Astrocyte (in vitro differentiated cells and primary cell): ENCODE data around the gene KRTAP5-10. TPM values are rescaled to one million over a fixed set of nuclear protein-coding genes. Genes with fewer than 3 reads are reported as not detected.
A peak's percentile ranks its signal among the peaks of the same experiment; 100 is the strongest.
"Not testable (repeated sequence)": the region's sequence is repeated elsewhere in the genome, so short reads cannot be mapped to it uniquely, and the experiment has no call there.

ENCODE experiments used
- DNase-seq: peaks from one replicate; pipeline ENCODE4 v3.0.0-alpha.2; 2010; ENCODE audit warnings: low read depth
- FAIRE-seq: peaks from 2 replicates; lab custom pipeline; 2011; peaks lifted over from hg19 to GRCh38; lab: Jason Lieb, UNC
- H2AFZ ChIP-seq: 2 replicates; pipeline ENCODE4 v1.6.0; 2012; ENCODE audit warnings: low read depth, low read length, inconsistent platforms
- H3K27ac ChIP-seq: 2 replicates; pipeline ENCODE4 v1.5.1; 2011; ENCODE audit warnings: low read depth, low read length, inconsistent platforms
- H3K27me3 ChIP-seq: 2 replicates; pipeline ENCODE4 v1.6.0; 2011; ENCODE audit warnings: low read length, inconsistent platforms; ENCODE audit not compliant: insufficient read depth
- H3K36me3 ChIP-seq: 2 replicates; pipeline ENCODE4 v1.5.1; 2011; ENCODE audit warnings: low read length, inconsistent platforms; ENCODE audit not compliant: insufficient read depth
- H3K4me1 ChIP-seq: 2 replicates; pipeline ENCODE4 v1.5.1; 2011; ENCODE audit warnings: low read length, inconsistent platforms; ENCODE audit not compliant: insufficient read depth
- H3K4me2 ChIP-seq: 2 replicates; pipeline ENCODE4 v1.6.0; 2012; ENCODE audit warnings: low read length, inconsistent platforms
- H3K4me3 ChIP-seq: 2 replicates; pipeline ENCODE4 v1.5.1; 2011; ENCODE audit warnings: low read depth, mild to moderate bottlenecking, low read length, inconsistent platforms; ENCODE audit not compliant: insufficient read depth
- H3K79me2 ChIP-seq: 2 replicates; pipeline ENCODE4 v1.6.0; 2012; ENCODE audit warnings: mild to moderate bottlenecking, low read length, inconsistent platforms; ENCODE audit not compliant: insufficient read depth
- H3K9ac ChIP-seq: 2 replicates; pipeline ENCODE4 v1.6.0; 2012; ENCODE audit warnings: mild to moderate bottlenecking, low read length, inconsistent platforms
- H3K9me3 ChIP-seq: 2 replicates; pipeline ENCODE4 v1.5.1; 2012; ENCODE audit warnings: low read depth, mild to moderate bottlenecking, low read length, inconsistent platforms; ENCODE audit not compliant: insufficient read depth
- H4K20me1 ChIP-seq: 2 replicates; pipeline ENCODE4 v1.6.0; 2012; ENCODE audit warnings: low read length, inconsistent platforms; ENCODE audit not compliant: insufficient read depth
- H3K27ac Mint-ChIP-seq: one replicate; pipeline ENCODE4 v1.8.0; 2021; ENCODE audit warnings: mild to moderate bottlenecking, mixed read lengths; ENCODE audit not compliant: unreplicated experiment
- H3K27me3 Mint-ChIP-seq: one replicate; pipeline ENCODE4 v1.8.0; 2021; ENCODE audit warnings: low read depth, mixed read lengths; ENCODE audit not compliant: unreplicated experiment
- H3K36me3 Mint-ChIP-seq: one replicate; pipeline ENCODE4 v1.8.0; 2021; ENCODE audit warnings: low read depth, mixed read lengths; ENCODE audit not compliant: unreplicated experiment
- H3K4me1 Mint-ChIP-seq: one replicate; pipeline ENCODE4 v1.8.0; 2021; ENCODE audit warnings: low read depth, mixed read lengths; ENCODE audit not compliant: unreplicated experiment
- H3K4me3 Mint-ChIP-seq: one replicate; pipeline ENCODE4 v1.8.0; 2021; ENCODE audit warnings: mild to moderate bottlenecking, moderate library complexity, mixed read lengths; ENCODE audit not compliant: unreplicated experiment
- H3K9me3 Mint-ChIP-seq: one replicate; pipeline ENCODE4 v1.8.0; 2021; ENCODE audit warnings: mild to moderate bottlenecking, mixed read lengths; ENCODE audit not compliant: unreplicated experiment
- EZH2 ChIP-seq: IDR thresholded peaks from 2 replicates; pipeline ENCODE4 v1.6.1; 2012; ENCODE audit warnings: mild to moderate bottlenecking, low read length, inconsistent platforms; ENCODE audit not compliant: insufficient read depth
- total RNA-seq: library from RNA; stranded (reverse); gene quantifications from 2 replicates; pipeline ENCODE4 v1.2.1, GENCODE V29; 2021
- TF ChIP-seq, protein P1 (sequence below): IDR thresholded peaks from 2 replicates; pipeline ENCODE4 v1.5.1; 2011; ENCODE audit warnings: low read depth, mild to moderate bottlenecking, inconsistent platforms, low read length, moderate library complexity; ENCODE audit not compliant: insufficient read depth

The KRTAP5-10 gene
- total RNA-seq, 1 donor from 2014 or later: not detected

DNA sequence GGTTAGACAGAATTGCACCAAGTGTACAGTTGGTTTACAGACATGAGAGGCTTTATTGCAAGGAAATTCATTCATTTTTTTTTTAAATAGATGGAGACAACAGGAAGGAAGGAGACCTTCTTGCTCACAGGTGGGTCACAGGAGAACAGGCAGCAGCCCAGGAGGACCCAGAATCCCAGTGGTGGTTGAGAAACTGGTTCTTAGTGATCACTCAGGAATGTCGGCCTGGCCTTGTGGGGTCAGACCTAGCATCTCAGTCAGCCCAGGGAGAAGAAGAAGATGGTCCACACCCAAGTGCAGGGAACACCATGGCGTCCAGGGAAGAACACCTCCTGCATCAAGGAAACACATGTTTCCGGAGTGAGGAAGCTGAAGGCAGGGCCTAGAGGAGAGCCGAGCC lies 16.5 kb downstream of the KRTAP5-10 start:
- H3K36me3 ChIP-seq: no peaks in the 10 kb centered on the region
- H3K27ac ChIP-seq: no peak overlapping the region
- FAIRE-seq (no peak), DNase-seq (no peak)
- H3K27me3 ChIP-seq: no peaks in the 10 kb centered on the region
- peaks cover 20% of the 10 kb centered on the region for H3K4me1 Mint-ChIP-seq
- no peaks in the 10 kb centered on the region for H3K9me3 ChIP-seq
- H4K20me1 ChIP-seq: no peaks in the 10 kb centered on the region
- H3K4me2 ChIP-seq: no peak overlapping the region
- no peak overlapping the region for H3K4me3 Mint-ChIP-seq
- H3K27ac Mint-ChIP-seq: peak overlapping the region; percentile 6
- H3K9ac ChIP-seq: no peak overlapping the region
- H3K36me3 Mint-ChIP-seq: no peaks in the 10 kb centered on the region
- H3K4me1 ChIP-seq: no peaks in the 10 kb centered on the region
- no peaks in the 10 kb centered on the region for H3K79me2 ChIP-seq
- TF ChIP-seq EZH2: no peak
- TF ChIP-seq, protein P1, sequence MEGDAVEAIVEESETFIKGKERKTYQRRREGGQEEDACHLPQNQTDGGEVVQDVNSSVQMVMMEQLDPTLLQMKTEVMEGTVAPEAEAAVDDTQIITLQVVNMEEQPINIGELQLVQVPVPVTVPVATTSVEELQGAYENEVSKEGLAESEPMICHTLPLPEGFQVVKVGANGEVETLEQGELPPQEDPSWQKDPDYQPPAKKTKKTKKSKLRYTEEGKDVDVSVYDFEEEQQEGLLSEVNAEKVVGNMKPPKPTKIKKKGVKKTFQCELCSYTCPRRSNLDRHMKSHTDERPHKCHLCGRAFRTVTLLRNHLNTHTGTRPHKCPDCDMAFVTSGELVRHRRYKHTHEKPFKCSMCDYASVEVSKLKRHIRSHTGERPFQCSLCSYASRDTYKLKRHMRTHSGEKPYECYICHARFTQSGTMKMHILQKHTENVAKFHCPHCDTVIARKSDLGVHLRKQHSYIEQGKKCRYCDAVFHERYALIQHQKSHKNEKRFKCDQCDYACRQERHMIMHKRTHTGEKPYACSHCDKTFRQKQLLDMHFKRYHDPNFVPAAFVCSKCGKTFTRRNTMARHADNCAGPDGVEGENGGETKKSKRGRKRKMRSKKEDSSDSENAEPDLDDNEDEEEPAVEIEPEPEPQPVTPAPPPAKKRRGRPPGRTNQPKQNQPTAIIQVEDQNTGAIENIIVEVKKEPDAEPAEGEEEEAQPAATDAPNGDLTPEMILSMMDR: no peak
- no peak overlapping the region for H2AFZ ChIP-seq
- peaks cover 17% of the 10 kb centered on the region for H3K27me3 Mint-ChIP-seq
- H3K9me3 Mint-ChIP-seq: peaks cover 3% of the 10 kb centered on the region
- no peak overlapping the region for H3K4me3 ChIP-seq

DNA sequence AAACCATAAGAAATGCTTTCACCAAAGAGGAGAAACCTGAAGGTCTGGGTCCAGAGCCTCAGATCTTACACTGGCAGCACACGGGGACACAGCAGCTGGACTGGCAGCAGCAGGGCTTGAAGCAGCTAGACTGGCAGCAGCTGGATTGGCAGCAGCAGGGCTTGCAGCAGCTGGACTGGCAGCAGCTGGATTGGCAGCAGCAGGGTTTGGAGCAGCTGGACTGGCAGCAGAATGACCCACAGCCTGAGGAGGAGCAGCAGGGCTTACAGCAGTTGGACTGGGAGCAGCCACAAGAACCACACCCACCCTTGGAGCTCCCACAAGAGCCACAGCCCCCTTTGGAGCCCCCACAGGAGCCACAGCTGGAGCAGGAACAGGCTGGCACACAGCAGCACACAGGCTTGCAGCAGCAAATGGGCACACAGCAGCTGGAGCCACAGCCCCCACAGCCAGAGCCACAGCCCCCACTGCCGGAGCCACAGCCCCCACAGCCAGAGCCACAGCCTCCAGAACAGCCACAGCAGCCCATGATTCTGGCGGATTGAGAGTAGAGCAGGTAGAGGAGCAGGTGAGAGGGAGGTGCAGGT lies 17.0 kb downstream of the KRTAP5-10 start, which contains the start of gene KRTAP5-11:
KRTAP5-11 (minus strand) TSS at position 567 of the 587 bp plus-strand sequence; CDS start at position 529, 38 bp downstream.
- FAIRE-seq (no peak), DNase-seq (no peak)
- Histone ChIP-seq H3K36me3 (no peaks in the 10 kb centered on the region), H3K27ac (no peak within 1 kb of the TSS), H3K9me3 (no peaks in the 10 kb centered on the region), H3K27me3 (no peaks in the 10 kb centered on the region), H3K4me2 (no peak within 1 kb of the TSS), H3K4me3 (no peak within 1 kb of the TSS), H4K20me1 (no peaks in the 10 kb centered on the region), H3K9ac (no peak within 1 kb of the TSS), H3K79me2 (no peaks in the 10 kb centered on the region), H2AFZ (no peak within 1 kb of the TSS), H3K4me1 (no peaks in the 10 kb centered on the region)
- H3K4me1 Mint-ChIP-seq: peaks cover 24% of the 10 kb centered on the region
- H3K4me3 Mint-ChIP-seq: no peak within 1 kb of the TSS
- no peaks in the 10 kb centered on the region for H3K36me3 Mint-ChIP-seq
- H3K27ac Mint-ChIP-seq: peak within 1 kb of the TSS; percentile 6
- TF ChIP-seq, protein P1: no peak
- TF ChIP-seq EZH2: no peak
- peaks cover 17% of the 10 kb centered on the region for H3K27me3 Mint-ChIP-seq
- H3K9me3 Mint-ChIP-seq: peaks cover 3% of the 10 kb centered on the region

DNA sequence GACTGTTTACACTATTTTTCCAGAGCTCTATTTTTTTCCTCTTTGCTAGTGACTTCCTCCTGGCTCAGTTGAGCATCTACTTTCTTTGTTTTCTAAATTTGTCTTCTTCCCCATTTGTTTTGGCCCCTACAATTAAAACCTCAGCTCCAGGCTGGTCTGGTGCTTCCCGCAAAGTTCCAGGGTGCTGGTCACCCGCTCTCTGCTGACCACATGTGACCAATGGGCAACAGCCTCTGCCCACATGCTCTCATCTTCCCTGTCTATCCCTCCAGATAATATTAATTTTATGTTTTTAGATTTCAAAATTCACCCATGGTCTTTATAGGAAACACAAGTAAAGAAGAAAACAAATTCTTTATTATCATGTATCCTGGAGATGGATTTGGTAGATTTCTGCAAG lies 17.6 kb downstream of the KRTAP5-10 start:
- H3K36me3 Mint-ChIP-seq: not testable (repeated sequence)

DNA sequence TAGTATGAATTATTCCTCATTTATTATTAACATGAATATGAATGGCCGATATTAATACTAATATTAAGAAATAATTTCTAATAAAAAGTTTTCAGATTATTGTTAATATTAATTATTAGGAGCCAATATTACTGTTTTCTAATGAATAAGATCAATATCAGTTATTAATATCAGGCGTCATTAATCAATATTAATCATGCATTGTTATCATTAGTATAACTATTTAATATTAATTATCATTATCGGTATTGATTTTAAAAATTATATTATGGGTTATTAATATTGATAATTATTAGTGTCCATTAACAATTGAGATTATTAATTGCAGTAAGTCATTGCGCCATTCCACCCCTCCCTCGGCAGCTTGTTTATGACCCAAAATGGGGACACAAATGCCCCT lies 20.3 kb downstream of the KRTAP5-10 start:
- not testable (repeated sequence) for FAIRE-seq

More for the DNA sequence above, 17.6 kb downstream of the KRTAP5-10 start:
- not testable (repeated sequence) for H3K4me3 ChIP-seq, H3K27me3 ChIP-seq, H3K4me3 Mint-ChIP-seq, H3K9me3 Mint-ChIP-seq, DNase-seq, H2AFZ ChIP-seq, H3K9me3 ChIP-seq, H3K79me2 ChIP-seq, H3K4me2 ChIP-seq, H3K27ac Mint-ChIP-seq, H4K20me1 ChIP-seq, H3K36me3 ChIP-seq, H3K4me1 ChIP-seq, FAIRE-seq, H3K9ac ChIP-seq, H3K27ac ChIP-seq
- peaks cover 17% of the 10 kb centered on the region for H3K27me3 Mint-ChIP-seq
- H3K4me1 Mint-ChIP-seq: peaks cover 24% of the 10 kb centered on the region

DNA sequence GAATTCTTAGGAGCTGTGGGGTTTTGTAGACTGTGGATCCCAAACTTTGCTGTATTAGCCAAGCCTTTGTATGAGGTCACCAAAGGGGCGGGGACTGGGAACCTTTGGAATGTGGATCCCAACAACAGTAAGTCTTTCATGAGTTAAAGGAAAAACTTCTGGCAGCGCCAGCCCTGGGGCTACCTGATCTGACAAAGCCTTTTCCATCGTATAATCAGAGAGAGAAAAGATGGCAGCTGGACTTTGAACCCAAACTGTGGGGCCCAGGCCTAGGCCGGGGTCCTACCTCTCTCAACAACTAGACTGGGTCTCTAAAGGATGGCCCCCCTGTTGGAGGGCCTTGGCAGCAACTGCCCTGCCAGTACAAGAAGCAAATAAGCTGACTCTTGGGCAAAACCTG lies 23.0 kb downstream of the KRTAP5-10 start:
- H4K20me1 ChIP-seq, H3K4me2 ChIP-seq, H3K4me1 ChIP-seq, H3K9me3 ChIP-seq, H3K27ac ChIP-seq, H3K4me3 ChIP-seq, H3K27ac Mint-ChIP-seq, H3K36me3 ChIP-seq, H3K9ac ChIP-seq, FAIRE-seq, H3K9me3 Mint-ChIP-seq, H3K79me2 ChIP-seq, H3K27me3 ChIP-seq, H3K4me3 Mint-ChIP-seq, H2AFZ ChIP-seq, H3K36me3 Mint-ChIP-seq, DNase-seq: not testable (repeated sequence)
- H3K27me3 Mint-ChIP-seq: peaks cover 23% of the 10 kb centered on the region
- peaks cover 13% of the 10 kb centered on the region for H3K4me1 Mint-ChIP-seq

More for the DNA sequence above, 20.3 kb downstream of the KRTAP5-10 start:
- H3K36me3 Mint-ChIP-seq, H3K9me3 ChIP-seq, H3K9ac ChIP-seq, H3K36me3 ChIP-seq, H3K9me3 Mint-ChIP-seq, H3K27ac ChIP-seq, H3K4me2 ChIP-seq, H4K20me1 ChIP-seq, H2AFZ ChIP-seq, DNase-seq, H3K4me3 Mint-ChIP-seq, H3K4me1 ChIP-seq, H3K79me2 ChIP-seq, H3K4me3 ChIP-seq, H3K27ac Mint-ChIP-seq, H3K27me3 ChIP-seq: not testable (repeated sequence)
- peaks cover 19% of the 10 kb centered on the region for H3K4me1 Mint-ChIP-seq
- peaks cover 23% of the 10 kb centered on the region for H3K27me3 Mint-ChIP-seq
